Upper lobe of left lung (tissue), 6 donors: ENCODE data around the gene ZMIZ2. TPM values are rescaled to one million over a fixed set of nuclear protein-coding genes. Genes with fewer than 3 reads are reported as not detected.

Experiments
- ATAC-seq, 2 donors: fragments of 200-7000 bp; cut with Tn5 transposase; one replicate each; pipeline ENCODE4 v1.9.1; 2022; ENCODE audit warnings: mild to moderate bottlenecking in 2 of 2, moderate library complexity in 2 of 2; ENCODE audit not compliant: low FRiP score in 2 of 2
- DNase-seq, 2 donors: peaks; one replicate each; pipeline ENCODE4 v3.0.0-alpha.2; 2019 to 2020
- H3K27ac ChIP-seq, 4 donors: fragments of 200-600 bp; sonication (generic); one replicate each; pipeline ENCODE4 v1.5.1; 2016 to 2019
- H3K27me3 ChIP-seq, 4 donors: fragments of 200-600 bp; sonication (generic); one replicate each; pipeline ENCODE4 v1.5.1; 2017 to 2019
- H3K36me3 ChIP-seq, 4 donors: fragments of 200-600 bp; sonication (generic); one replicate each; pipeline ENCODE4 v1.5.1; 2016 to 2019
- H3K4me1 ChIP-seq, 4 donors: fragments of 200-600 bp; sonication (generic); one replicate each; pipeline ENCODE4 v1.5.1; 2018 to 2019
- H3K4me3 ChIP-seq, 4 donors: fragments of 200-600 bp; sonication (generic); one replicate each; pipeline ENCODE4 v1.5.1; 2017 to 2019; ENCODE audit warnings: mild to moderate bottlenecking in 2 of 4, moderate library complexity in 1 of 4
- H3K9me3 ChIP-seq, 4 donors: fragments of 200-600 bp; sonication (generic); one replicate each; pipeline ENCODE4 v1.5.1; 2018 to 2019
- EP300 ChIP-seq, 4 donors: sonication (generic); formaldehyde crosslinking; IDR thresholded peaks; one replicate each; pipeline ENCODE4 v1.5.1; 2017; ENCODE audit warnings: antibody characterized with exemption in 4 of 4, control low read depth in 2 of 4
- POLR2A ChIP-seq, 4 donors: fragments of 450-650 bp; IDR thresholded peaks; one replicate each; pipeline ENCODE4 v1.5.1; 2016 to 2017; ENCODE audit warnings: antibody characterized with exemption in 4 of 4, mild to moderate bottlenecking in 2 of 4
- POLR2AphosphoS5 ChIP-seq, 2 donors: sonication (generic); formaldehyde crosslinking; IDR thresholded peaks; one replicate each; pipeline ENCODE4 v1.5.1; 2017; ENCODE audit warnings: antibody characterized with exemption in 2 of 2
- WGBS, 2 donors: methylation state at CpG; one replicate each; pipeline ENCODE4 v1.1.5; 2017 to 2018; 5-methylcytosine and 5-hydroxymethylcytosine counted together
- total RNA-seq, 6 donors: library from RNA; depleted of rRNA in 4 of 6; stranded (reverse); fragments of >200 nt in 4 of 6; gene quantifications; one replicate each; pipeline versions ENCODE4 v1.1.0 to v1.2.1, GENCODE V29; 2016 to 2021
- TF ChIP-seq, protein P1 (sequence below), 6 experiments: fragments of 450-650 bp in 4 of 6; fragments of 200-600 bp in 2 of 6; sonication (generic) in 2 of 6; IDR thresholded peaks; one replicate each; pipeline ENCODE4 v1.5.1; 2016 to 2019; ENCODE audit warnings: antibody characterized with exemption in 6 of 6
- donor health status: DM: no; HTN: no; CAD: no; lungs with moderate emphysema.
- donor health status: DM: no; HTN: yes; CAD: no; lungs with severe emphysema.

The ZMIZ2 gene
- total RNA-seq, 6 donors from 2014 or later = 27.0 to 161 (median 85.7) TPM

DNA sequence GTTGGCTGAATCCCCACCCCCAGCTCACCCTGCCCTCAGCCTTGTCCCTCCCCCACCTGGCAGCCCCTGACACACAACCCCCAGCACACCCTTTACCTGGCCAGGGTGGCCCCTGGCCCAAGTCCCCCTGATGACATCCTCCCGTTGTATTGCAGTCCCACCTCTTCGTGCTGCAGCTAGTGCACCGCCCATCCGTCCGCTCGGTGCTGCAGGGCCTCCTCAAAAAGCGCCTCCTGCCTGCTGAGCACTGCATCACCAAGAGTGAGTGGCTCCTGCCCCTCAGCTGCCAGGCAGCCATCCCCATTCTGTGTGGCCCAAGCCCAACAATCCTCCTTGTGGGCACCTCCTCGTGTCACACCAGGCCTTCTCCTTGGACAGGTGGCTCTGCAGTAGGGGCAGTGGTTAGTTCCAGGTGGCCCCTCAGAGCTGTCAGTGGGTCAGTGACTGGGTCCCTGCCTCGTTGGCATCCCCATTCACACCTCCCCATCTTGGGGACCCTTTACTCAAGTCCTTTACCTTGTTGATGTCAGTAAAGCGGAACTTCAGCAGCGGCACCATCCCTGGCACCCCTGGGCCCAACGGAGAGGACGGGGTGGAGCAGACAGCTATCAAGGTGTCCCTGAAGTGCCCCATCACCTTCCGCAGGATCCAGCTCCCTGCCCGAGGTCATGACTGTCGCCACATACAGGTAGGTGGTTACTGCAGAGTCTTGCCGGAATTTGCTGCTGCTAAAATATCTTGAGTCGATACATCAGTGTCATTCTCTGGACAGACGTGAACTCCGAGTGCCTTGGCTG is 14.3 kb downstream of the ZMIZ2 start:
- TF ChIP-seq POLR2AphosphoS5 (IDR thresholded peaks at IDR 0.05) = no peak
- TF ChIP-seq, protein P1, sequence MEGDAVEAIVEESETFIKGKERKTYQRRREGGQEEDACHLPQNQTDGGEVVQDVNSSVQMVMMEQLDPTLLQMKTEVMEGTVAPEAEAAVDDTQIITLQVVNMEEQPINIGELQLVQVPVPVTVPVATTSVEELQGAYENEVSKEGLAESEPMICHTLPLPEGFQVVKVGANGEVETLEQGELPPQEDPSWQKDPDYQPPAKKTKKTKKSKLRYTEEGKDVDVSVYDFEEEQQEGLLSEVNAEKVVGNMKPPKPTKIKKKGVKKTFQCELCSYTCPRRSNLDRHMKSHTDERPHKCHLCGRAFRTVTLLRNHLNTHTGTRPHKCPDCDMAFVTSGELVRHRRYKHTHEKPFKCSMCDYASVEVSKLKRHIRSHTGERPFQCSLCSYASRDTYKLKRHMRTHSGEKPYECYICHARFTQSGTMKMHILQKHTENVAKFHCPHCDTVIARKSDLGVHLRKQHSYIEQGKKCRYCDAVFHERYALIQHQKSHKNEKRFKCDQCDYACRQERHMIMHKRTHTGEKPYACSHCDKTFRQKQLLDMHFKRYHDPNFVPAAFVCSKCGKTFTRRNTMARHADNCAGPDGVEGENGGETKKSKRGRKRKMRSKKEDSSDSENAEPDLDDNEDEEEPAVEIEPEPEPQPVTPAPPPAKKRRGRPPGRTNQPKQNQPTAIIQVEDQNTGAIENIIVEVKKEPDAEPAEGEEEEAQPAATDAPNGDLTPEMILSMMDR (IDR thresholded peaks at IDR 0.05) = no peak
- no peaks in the 10 kb centered on the region for H3K27me3 ChIP-seq
- no peak for DNase-seq
- ATAC-seq = no peak
- no peak overlapping the region for H3K27ac ChIP-seq
- H3K4me3 ChIP-seq = no peak overlapping the region
- no peaks in the 10 kb centered on the region for H3K9me3 ChIP-seq
- WGBS, 2 donors = 95 to 99% methylated on average over 13 to 20 of the region's 20 CpGs
- H3K4me1 ChIP-seq = peaks cover 3 to 6% (median 5%) of the 10 kb centered on the region in 4 donors
- peaks cover 39 to 97% (median 90%) of the 10 kb centered on the region in 4 donors for H3K36me3 ChIP-seq

DNA sequence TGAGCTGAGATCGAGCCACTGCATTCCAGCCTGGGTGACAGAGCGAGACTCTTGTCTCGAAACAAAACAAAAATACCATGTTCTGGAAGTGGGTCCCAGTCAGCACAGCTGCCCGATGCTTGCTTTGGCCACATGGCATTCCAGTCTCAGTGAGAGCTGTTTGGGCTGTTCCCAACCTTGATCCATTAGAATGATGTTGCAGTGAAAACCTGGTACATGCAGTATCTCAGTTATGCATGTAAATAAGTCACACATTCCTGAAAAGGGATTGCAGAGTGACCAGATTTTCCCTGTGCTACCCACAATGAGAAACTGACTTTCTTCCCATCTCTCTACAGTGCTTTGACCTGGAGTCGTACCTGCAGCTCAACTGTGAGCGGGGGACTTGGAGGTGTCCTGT is 15.4 kb downstream of the ZMIZ2 start:
- H3K27ac ChIP-seq = no peak overlapping the region
- no peaks in the 10 kb centered on the region for H3K27me3 ChIP-seq
- TF ChIP-seq POLR2A (IDR thresholded peaks at IDR 0.05) (no peak), EP300 (IDR thresholded peaks at IDR 0.05) (no peak), POLR2AphosphoS5 (IDR thresholded peaks at IDR 0.05) (no peak)
- TF ChIP-seq, protein P1 (IDR thresholded peaks at IDR 0.05) = no peak
- 92 to 97% methylated on average over 6 of the region's 6 CpGs for WGBS, 2 donors
- no peak for DNase-seq
- no peaks in the 10 kb centered on the region for H3K9me3 ChIP-seq
- no peak for ATAC-seq
- peaks cover 15 to 18% (median 17%) of the 10 kb centered on the region in 4 donors for H3K4me1 ChIP-seq
- H3K36me3 ChIP-seq = peaks cover 37 to 92% (median 84%) of the 10 kb centered on the region in 4 donors
- no peak overlapping the region for H3K4me3 ChIP-seq

DNA sequence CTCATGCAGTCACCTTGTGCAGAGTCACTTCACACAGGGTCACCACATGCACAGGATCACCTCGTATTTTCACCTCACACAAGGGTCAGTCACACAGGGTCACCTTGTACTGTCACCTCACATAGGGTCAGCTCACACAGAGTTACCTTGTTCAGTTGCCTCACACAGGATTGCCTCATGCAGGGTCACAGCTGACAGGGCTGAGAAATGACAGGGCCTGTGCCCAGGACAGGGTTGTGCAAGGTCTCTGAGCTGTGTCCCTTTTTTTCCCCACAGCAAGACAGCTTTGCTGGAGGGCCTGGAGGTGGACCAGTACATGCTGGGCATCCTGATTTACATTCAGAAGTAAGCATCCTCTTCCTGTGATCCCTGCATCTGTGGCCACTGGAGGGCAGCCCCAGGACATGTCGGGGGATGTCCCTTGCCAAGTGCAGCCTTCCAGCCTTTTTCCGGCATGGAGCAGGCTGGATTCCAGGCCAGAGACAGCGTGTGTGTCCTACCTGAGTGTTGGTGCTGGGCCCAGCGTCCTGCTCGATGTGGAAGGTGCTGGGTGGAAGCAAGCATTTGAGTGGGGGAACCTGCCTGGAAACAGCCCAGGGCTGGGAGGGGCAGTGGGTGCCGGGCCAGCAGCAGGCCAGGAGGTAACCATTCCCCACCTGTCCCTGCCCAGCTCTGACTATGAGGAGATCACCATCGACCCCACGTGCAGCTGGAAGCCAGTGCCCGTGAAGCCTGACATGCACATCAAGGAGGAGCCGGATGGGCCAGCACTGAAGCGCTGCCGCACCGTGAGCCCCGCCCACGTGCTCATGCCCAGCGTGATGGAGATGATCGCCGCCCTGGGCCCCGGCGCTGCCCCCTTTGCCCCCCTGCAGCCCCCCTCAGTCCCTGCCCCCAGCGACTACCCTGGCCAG is 16.3 kb downstream of the ZMIZ2 start:
- 76 to 84% methylated on average over 6 to 19 of the region's 22 CpGs for WGBS, 2 donors
- Histone ChIP-seq H3K27ac (no peak overlapping the region), H3K4me3 (no peak overlapping the region), H3K4me1 (peaks cover 23 to 26% (median 25%) of the 10 kb centered on the region in 4 donors), H3K9me3 (no peaks in the 10 kb centered on the region), H3K36me3 (peaks cover 37 to 83% (median 75%) of the 10 kb centered on the region in 4 donors), H3K27me3 (no peaks in the 10 kb centered on the region)
- DNase-seq = no peak
- TF ChIP-seq, protein P1 (IDR thresholded peaks at IDR 0.05) = no peak
- TF ChIP-seq EP300 (IDR thresholded peaks at IDR 0.05) = no peak
- TF ChIP-seq POLR2A (IDR thresholded peaks at IDR 0.05) = no peak
- TF ChIP-seq POLR2AphosphoS5 (IDR thresholded peaks at IDR 0.05) = no peak
- ATAC-seq = no peak

DNA sequence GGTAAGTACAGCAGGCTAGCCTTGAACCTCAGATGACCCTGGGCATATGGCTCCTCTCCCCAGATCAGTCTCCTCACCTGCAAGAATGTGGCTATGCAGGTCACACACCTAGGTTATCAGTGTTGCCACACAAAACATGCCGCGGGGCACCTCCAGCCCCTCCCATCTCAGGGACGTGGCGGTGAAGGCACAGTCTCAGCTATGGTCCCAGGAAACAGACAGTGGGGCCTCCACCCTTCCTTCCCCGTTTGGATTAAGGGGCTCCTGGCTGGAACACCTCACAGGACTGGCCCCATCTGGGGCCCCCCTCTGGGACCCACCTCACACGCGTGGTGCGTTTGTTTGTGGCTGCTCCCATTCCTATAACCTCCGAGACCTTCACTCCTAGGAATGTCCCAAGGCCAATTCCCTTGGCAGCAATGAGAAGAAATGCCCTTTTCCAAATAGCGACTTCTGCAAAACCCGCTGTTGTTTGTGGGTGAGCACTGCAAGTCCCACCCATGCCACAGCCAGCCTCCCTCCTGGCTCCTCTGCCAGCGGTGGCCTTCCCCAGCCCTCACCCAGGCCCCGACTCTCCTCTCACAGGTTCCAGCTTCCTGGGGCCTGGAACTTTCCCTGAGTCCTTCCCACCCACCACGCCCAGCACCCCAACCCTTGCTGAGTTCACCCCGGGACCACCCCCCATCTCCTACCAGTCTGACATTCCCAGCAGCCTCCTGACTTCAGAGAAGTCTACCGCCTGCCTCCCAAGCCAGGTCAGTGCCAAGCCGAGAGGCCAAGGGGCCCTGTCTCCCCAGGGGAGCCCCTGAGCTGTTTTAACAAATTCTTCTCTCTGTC is 17.1 kb downstream of the ZMIZ2 start:
- Histone ChIP-seq H3K4me1 (peaks cover 32 to 35% (median 33%) of the 10 kb centered on the region in 4 donors), H3K9me3 (no peaks in the 10 kb centered on the region), H3K4me3 (no peak overlapping the region), H3K36me3 (peaks cover 35 to 74% (median 67%) of the 10 kb centered on the region in 4 donors), H3K27ac (no peak overlapping the region), H3K27me3 (no peaks in the 10 kb centered on the region)
- ATAC-seq (no peak), DNase-seq (no peak)
- whole genome bisulfite sequencing, 2 donors = 84 to 96% methylated on average over 14 of the region's 17 CpGs
- TF ChIP-seq POLR2AphosphoS5 (IDR thresholded peaks at IDR 0.05) (no peak), POLR2A (IDR thresholded peaks at IDR 0.05) (no peak), EP300 (IDR thresholded peaks at IDR 0.05) (no peak)
